ENCODE data around the gene PACRG.

PACRG gene

GRCh38 chr6:162899148-162899547 lies 171.4 kb downstream of the PACRG start:
- H3K9me3 ChIP-seq (ENCODE audit: insufficient read depth, low read length): no peaks in the 10 kb centered on the region
- H3K36me3 ChIP-seq (ENCODE audit: insufficient read depth, insufficient read length, low read length): no peaks in the 10 kb centered on the region
- TF ChIP-seq ZNF274 (IDR thresholded peaks at IDR 0.05; ENCODE audit: low read depth, low read length) (no peak), YY1 (IDR thresholded peaks at IDR 0.05; ENCODE audit: insufficient read depth, insufficient read length) (no peak), SUZ12 (IDR thresholded peaks at IDR 0.05; ENCODE audit: extremely low read depth, insufficient read depth, insufficient read length) (no peak)
- no peaks in the 10 kb centered on the region for H3K4me1 ChIP-seq (ENCODE audit: insufficient read depth, insufficient read length)
- H3K4me3 ChIP-seq (ENCODE audit: insufficient read length, low read depth): no peak overlapping the region
- no peak overlapping the region for H3K9ac ChIP-seq (ENCODE audit: insufficient read length, low read depth)
- H3K27me3 ChIP-seq (ENCODE audit: insufficient read depth, insufficient read length): no peaks in the 10 kb centered on the region
- DNase-seq (ENCODE audit: low read depth, low spot score): no peak

- TF ChIP-seq YY1 (IDR thresholded peaks at IDR 0.05; ENCODE audit: insufficient read depth, insufficient read length): no peak
- TF ChIP-seq SUZ12 (IDR thresholded peaks at IDR 0.05; ENCODE audit: extremely low read depth, insufficient read depth, insufficient read length): no peak
- no peak for TF ChIP-seq ZNF274 (IDR thresholded peaks at IDR 0.05; ENCODE audit: low read depth, low read length)
- no peaks in the 10 kb centered on the region for H3K4me1 ChIP-seq (ENCODE audit: insufficient read depth, insufficient read length)
- H3K4me3 ChIP-seq (ENCODE audit: insufficient read length, low read depth): no peak overlapping the region
- no peak for DNase-seq (ENCODE audit: low read depth, low spot score)
- H3K9me3 ChIP-seq (ENCODE audit: insufficient read depth, low read length): no peaks in the 10 kb centered on the region
- no peak overlapping the region for H3K9ac ChIP-seq (ENCODE audit: insufficient read length, low read depth)
- H3K27me3 ChIP-seq (ENCODE audit: insufficient read depth, insufficient read length): no peaks in the 10 kb centered on the region
- no peaks in the 10 kb centered on the region for H3K36me3 ChIP-seq (ENCODE audit: insufficient read depth, insufficient read length, low read length)
Observed at GRCh38 chr6:162900503-162900902, 172.7 kb downstream of the PACRG start.

GRCh38 chr6:162904069-162904663 lies 176.4 kb downstream of the PACRG start:
- no peak overlapping the region for H3K4me3 ChIP-seq (ENCODE audit: insufficient read length, low read depth)
- no peak for DNase-seq (ENCODE audit: low read depth, low spot score)
- H3K9ac ChIP-seq (ENCODE audit: insufficient read length, low read depth): no peak overlapping the region
- no peaks in the 10 kb centered on the region for H3K9me3 ChIP-seq (ENCODE audit: insufficient read depth, low read length)
- H3K27me3 ChIP-seq (ENCODE audit: insufficient read depth, insufficient read length): no peaks in the 10 kb centered on the region
- TF ChIP-seq SUZ12 (IDR thresholded peaks at IDR 0.05; ENCODE audit: extremely low read depth, insufficient read depth, insufficient read length) (no peak), ZNF274 (IDR thresholded peaks at IDR 0.05; ENCODE audit: low read depth, low read length) (no peak), YY1 (IDR thresholded peaks at IDR 0.05; ENCODE audit: insufficient read depth, insufficient read length) (no peak)
- H3K4me1 ChIP-seq (ENCODE audit: insufficient read depth, insufficient read length): no peaks in the 10 kb centered on the region
- no peaks in the 10 kb centered on the region for H3K36me3 ChIP-seq (ENCODE audit: insufficient read depth, insufficient read length, low read length)

- no peak for DNase-seq (ENCODE audit: low read depth, low spot score)
- Histone ChIP-seq H3K9me3 (ENCODE audit: insufficient read depth, low read length) (no peaks in the 10 kb centered on the region), H3K9ac (ENCODE audit: insufficient read length, low read depth) (no peak overlapping the region), H3K36me3 (ENCODE audit: insufficient read depth, insufficient read length, low read length) (no peaks in the 10 kb centered on the region), H3K4me1 (ENCODE audit: insufficient read depth, insufficient read length) (no peaks in the 10 kb centered on the region), H3K27me3 (ENCODE audit: insufficient read depth, insufficient read length) (no peaks in the 10 kb centered on the region), H3K4me3 (ENCODE audit: insufficient read length, low read depth) (no peak overlapping the region)
- no peak for TF ChIP-seq SUZ12 (IDR thresholded peaks at IDR 0.05; ENCODE audit: extremely low read depth, insufficient read depth, insufficient read length)
- TF ChIP-seq ZNF274 (IDR thresholded peaks at IDR 0.05; ENCODE audit: low read depth, low read length): no peak
Observed at GRCh38 chr6:162906479-162906878, 178.7 kb downstream of the PACRG start.

GRCh38 chr6:162907876-162908481 lies 180.2 kb downstream of the PACRG start:
- Histone ChIP-seq H3K9ac (ENCODE audit: insufficient read length, low read depth) (no peak overlapping the region), H3K9me3 (ENCODE audit: insufficient read depth, low read length) (no peaks in the 10 kb centered on the region), H3K4me1 (ENCODE audit: insufficient read depth, insufficient read length) (no peaks in the 10 kb centered on the region), H3K4me3 (ENCODE audit: insufficient read length, low read depth) (no peak overlapping the region), H3K27me3 (ENCODE audit: insufficient read depth, insufficient read length) (no peaks in the 10 kb centered on the region), H3K36me3 (ENCODE audit: insufficient read depth, insufficient read length, low read length) (no peaks in the 10 kb centered on the region)
- DNase-seq (ENCODE audit: low read depth, low spot score): peak; percentile 15
- TF ChIP-seq SUZ12 (IDR thresholded peaks at IDR 0.05; ENCODE audit: extremely low read depth, insufficient read depth, insufficient read length): no peak
- TF ChIP-seq YY1 (IDR thresholded peaks at IDR 0.05; ENCODE audit: insufficient read depth, insufficient read length): no peak
- TF ChIP-seq ZNF274 (IDR thresholded peaks at IDR 0.05; ENCODE audit: low read depth, low read length): no peak

- TF ChIP-seq ZNF274 (IDR thresholded peaks at IDR 0.05; ENCODE audit: low read depth, low read length) (no peak), SUZ12 (IDR thresholded peaks at IDR 0.05; ENCODE audit: extremely low read depth, insufficient read depth, insufficient read length) (no peak)
- no peak overlapping the region for H3K4me3 ChIP-seq (ENCODE audit: insufficient read length, low read depth)
- no peaks in the 10 kb centered on the region for H3K4me1 ChIP-seq (ENCODE audit: insufficient read depth, insufficient read length)
- no peak overlapping the region for H3K9ac ChIP-seq (ENCODE audit: insufficient read length, low read depth)
- H3K36me3 ChIP-seq (ENCODE audit: insufficient read depth, insufficient read length, low read length): no peaks in the 10 kb centered on the region
- H3K27me3 ChIP-seq (ENCODE audit: insufficient read depth, insufficient read length): no peaks in the 10 kb centered on the region
- no peaks in the 10 kb centered on the region for H3K9me3 ChIP-seq (ENCODE audit: insufficient read depth, low read length)
- DNase-seq (ENCODE audit: low read depth, low spot score): no peak
Observed at GRCh38 chr6:162913206-162913605, 185.4 kb downstream of the PACRG start.

GRCh38 chr6:162917506-162917905 lies 189.7 kb downstream of the PACRG start:
- H3K36me3 ChIP-seq (ENCODE audit: insufficient read depth, insufficient read length, low read length): no peaks in the 10 kb centered on the region
- TF ChIP-seq YY1 (IDR thresholded peaks at IDR 0.05; ENCODE audit: insufficient read depth, insufficient read length): no peak
- TF ChIP-seq SUZ12 (IDR thresholded peaks at IDR 0.05; ENCODE audit: extremely low read depth, insufficient read depth, insufficient read length): no peak
- H3K9me3 ChIP-seq (ENCODE audit: insufficient read depth, low read length): no peaks in the 10 kb centered on the region
- H3K9ac ChIP-seq (ENCODE audit: insufficient read length, low read depth): no peak overlapping the region
- no peak overlapping the region for H3K4me3 ChIP-seq (ENCODE audit: insufficient read length, low read depth)
- no peak for DNase-seq (ENCODE audit: low read depth, low spot score)
- H3K27me3 ChIP-seq (ENCODE audit: insufficient read depth, insufficient read length): no peaks in the 10 kb centered on the region
- no peaks in the 10 kb centered on the region for H3K4me1 ChIP-seq (ENCODE audit: insufficient read depth, insufficient read length)

All from NT2/D1 (cell line).